K562 (cell line): ENCODE data around the gene SLC25A26. TPM values are rescaled to one million over a fixed set of nuclear protein-coding genes. Genes with fewer than 3 reads are reported as not detected.
A peak's percentile ranks its signal among the peaks of the same experiment; 100 is the strongest.

Experiments
- CBX8 ChIP-seq: fragments of 200-600 bp; sonication (generic); IDR thresholded peaks from 2 replicates; pipeline ENCODE4 v1.6.1; 2012; ENCODE audit warnings: borderline replicate concordance, mixed run types, low read depth, mild to moderate bottlenecking, moderate library complexity, mixed read lengths, low read length, control low read depth, inconsistent platforms; ENCODE audit not compliant: poor library complexity, severe bottlenecking; ENCODE audit errors: extremely low read depth
- MAFK ChIP-seq: IDR thresholded peaks from 2 replicates; pipeline ENCODE4 v1.6.1; 2011; ENCODE audit warnings: low read length, improper control_type of control experiment
- RCOR1 ChIP-seq, 2 experiments: IDR thresholded peaks; 2 replicates each; pipeline ENCODE4 v1.6.1; 2012; ENCODE audit warnings: low read depth in 2 of 2, low read length in 2 of 2, borderline replicate concordance in 1 of 2, improper control_type of control experiment in 1 of 2
- SAFB2 ChIP-seq: fragments of 200-400 bp; formaldehyde crosslinking; IDR thresholded peaks from 2 replicates; pipeline ENCODE4 v1.6.1; 2018; ENCODE audit warnings: borderline replicate concordance, low read length, low read depth, moderate library complexity; ENCODE audit not compliant: severe bottlenecking
- polyA plus RNA-seq, 8 experiments: library from polyadenylated mRNA; depleted of rRNA in 4 of 8; stranded (reverse) in 5 of 8; unstranded in 3 of 8; fragments of >200 nt; fragmentation: Nextera tagmentation in 2 of 8; fragmentation: Illumina TruSeq in 1 of 8; extraction: Ambion mirVana in 2 of 8; extraction: Trizol in 1 of 8; gene quantifications; 2 replicates each; pipeline versions ENCODE4 v1.2.1 to v1.2.3, GENCODE V29; 2011 to 2014; ENCODE audit warnings: inconsistent platforms in 1 of 8, missing spikeins in 1 of 8
- total RNA-seq, 7 experiments: library from RNA; depleted of rRNA in 6 of 7; stranded (reverse); fragments of >200 nt in 6 of 7; fragmentation: Illumina TruSeq in 2 of 7; extraction: Trizol in 2 of 7; gene quantifications; 2 replicates each; pipeline versions ENCODE4 v1.2.1 to v1.2.3, GENCODE V29; 2011 to 2021; ENCODE audit warnings: low replicate concordance in 1 of 7
- TF ChIP-seq, protein P1 (sequence below): fragments of 450-650 bp; IDR thresholded peaks from 2 replicates; pipeline ENCODE4 v1.6.1; 2016; ENCODE audit warnings: mild to moderate bottlenecking, moderate library complexity
- TF ChIP-seq, protein P2 (sequence below): fragments of 250-450 bp; sonication (Bioruptor Pico); IDR thresholded peaks from 2 replicates; pipeline ENCODE4 v1.5.0; 2021

Gene SLC25A26
- total and polyA plus RNA-seq, 9 of the 15 experiments (the other 6 are each of a cell fraction or from before 2014, with no cell fraction given): 7.2 to 29.1 (median 12.6) TPM

DNA sequence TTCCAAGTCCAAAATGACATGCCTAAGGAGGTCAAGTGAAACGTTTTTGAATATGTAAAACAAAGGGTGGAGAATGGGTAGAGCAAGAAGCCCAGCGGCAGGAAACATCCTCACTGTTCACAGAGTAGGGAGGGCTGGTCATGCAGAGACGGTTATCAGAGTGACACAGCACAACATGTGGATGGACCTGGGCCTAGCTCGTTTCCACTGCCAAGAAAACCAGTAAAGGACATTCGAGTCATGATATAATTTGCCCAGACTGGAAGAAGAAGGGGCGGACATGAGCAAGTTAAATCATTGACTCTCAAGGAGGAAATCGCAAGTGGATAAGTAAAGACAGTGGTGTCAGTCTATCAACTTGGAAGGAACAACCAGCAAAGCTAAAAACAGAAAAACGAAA is 190.7 kb downstream of the SLC25A26 start (continued):
- TF ChIP-seq, protein P1, sequence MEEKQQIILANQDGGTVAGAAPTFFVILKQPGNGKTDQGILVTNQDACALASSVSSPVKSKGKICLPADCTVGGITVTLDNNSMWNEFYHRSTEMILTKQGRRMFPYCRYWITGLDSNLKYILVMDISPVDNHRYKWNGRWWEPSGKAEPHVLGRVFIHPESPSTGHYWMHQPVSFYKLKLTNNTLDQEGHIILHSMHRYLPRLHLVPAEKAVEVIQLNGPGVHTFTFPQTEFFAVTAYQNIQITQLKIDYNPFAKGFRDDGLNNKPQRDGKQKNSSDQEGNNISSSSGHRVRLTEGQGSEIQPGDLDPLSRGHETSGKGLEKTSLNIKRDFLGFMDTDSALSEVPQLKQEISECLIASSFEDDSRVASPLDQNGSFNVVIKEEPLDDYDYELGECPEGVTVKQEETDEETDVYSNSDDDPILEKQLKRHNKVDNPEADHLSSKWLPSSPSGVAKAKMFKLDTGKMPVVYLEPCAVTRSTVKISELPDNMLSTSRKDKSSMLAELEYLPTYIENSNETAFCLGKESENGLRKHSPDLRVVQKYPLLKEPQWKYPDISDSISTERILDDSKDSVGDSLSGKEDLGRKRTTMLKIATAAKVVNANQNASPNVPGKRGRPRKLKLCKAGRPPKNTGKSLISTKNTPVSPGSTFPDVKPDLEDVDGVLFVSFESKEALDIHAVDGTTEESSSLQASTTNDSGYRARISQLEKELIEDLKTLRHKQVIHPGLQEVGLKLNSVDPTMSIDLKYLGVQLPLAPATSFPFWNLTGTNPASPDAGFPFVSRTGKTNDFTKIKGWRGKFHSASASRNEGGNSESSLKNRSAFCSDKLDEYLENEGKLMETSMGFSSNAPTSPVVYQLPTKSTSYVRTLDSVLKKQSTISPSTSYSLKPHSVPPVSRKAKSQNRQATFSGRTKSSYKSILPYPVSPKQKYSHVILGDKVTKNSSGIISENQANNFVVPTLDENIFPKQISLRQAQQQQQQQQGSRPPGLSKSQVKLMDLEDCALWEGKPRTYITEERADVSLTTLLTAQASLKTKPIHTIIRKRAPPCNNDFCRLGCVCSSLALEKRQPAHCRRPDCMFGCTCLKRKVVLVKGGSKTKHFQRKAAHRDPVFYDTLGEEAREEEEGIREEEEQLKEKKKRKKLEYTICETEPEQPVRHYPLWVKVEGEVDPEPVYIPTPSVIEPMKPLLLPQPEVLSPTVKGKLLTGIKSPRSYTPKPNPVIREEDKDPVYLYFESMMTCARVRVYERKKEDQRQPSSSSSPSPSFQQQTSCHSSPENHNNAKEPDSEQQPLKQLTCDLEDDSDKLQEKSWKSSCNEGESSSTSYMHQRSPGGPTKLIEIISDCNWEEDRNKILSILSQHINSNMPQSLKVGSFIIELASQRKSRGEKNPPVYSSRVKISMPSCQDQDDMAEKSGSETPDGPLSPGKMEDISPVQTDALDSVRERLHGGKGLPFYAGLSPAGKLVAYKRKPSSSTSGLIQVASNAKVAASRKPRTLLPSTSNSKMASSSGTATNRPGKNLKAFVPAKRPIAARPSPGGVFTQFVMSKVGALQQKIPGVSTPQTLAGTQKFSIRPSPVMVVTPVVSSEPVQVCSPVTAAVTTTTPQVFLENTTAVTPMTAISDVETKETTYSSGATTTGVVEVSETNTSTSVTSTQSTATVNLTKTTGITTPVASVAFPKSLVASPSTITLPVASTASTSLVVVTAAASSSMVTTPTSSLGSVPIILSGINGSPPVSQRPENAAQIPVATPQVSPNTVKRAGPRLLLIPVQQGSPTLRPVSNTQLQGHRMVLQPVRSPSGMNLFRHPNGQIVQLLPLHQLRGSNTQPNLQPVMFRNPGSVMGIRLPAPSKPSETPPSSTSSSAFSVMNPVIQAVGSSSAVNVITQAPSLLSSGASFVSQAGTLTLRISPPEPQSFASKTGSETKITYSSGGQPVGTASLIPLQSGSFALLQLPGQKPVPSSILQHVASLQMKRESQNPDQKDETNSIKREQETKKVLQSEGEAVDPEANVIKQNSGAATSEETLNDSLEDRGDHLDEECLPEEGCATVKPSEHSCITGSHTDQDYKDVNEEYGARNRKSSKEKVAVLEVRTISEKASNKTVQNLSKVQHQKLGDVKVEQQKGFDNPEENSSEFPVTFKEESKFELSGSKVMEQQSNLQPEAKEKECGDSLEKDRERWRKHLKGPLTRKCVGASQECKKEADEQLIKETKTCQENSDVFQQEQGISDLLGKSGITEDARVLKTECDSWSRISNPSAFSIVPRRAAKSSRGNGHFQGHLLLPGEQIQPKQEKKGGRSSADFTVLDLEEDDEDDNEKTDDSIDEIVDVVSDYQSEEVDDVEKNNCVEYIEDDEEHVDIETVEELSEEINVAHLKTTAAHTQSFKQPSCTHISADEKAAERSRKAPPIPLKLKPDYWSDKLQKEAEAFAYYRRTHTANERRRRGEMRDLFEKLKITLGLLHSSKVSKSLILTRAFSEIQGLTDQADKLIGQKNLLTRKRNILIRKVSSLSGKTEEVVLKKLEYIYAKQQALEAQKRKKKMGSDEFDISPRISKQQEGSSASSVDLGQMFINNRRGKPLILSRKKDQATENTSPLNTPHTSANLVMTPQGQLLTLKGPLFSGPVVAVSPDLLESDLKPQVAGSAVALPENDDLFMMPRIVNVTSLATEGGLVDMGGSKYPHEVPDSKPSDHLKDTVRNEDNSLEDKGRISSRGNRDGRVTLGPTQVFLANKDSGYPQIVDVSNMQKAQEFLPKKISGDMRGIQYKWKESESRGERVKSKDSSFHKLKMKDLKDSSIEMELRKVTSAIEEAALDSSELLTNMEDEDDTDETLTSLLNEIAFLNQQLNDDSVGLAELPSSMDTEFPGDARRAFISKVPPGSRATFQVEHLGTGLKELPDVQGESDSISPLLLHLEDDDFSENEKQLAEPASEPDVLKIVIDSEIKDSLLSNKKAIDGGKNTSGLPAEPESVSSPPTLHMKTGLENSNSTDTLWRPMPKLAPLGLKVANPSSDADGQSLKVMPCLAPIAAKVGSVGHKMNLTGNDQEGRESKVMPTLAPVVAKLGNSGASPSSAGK: peak; percentile 69
- TF ChIP-seq SAFB2: no peak
- TF ChIP-seq RCOR1 (IDR thresholded peaks at IDR 0.05; ENCODE audit: borderline replicate concordance in 1 of 2, low read depth in 2 of 2, low read length in 2 of 2): peak in 1 of 2 experiments; percentile 46; a peak in 2 of 4 replicates
- no peak for TF ChIP-seq CBX8
- TF ChIP-seq, protein P2, sequence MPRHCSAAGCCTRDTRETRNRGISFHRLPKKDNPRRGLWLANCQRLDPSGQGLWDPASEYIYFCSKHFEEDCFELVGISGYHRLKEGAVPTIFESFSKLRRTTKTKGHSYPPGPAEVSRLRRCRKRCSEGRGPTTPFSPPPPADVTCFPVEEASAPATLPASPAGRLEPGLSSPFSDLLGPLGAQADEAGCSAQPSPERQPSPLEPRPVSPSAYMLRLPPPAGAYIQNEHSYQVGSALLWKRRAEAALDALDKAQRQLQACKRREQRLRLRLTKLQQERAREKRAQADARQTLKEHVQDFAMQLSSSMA: no peak
- TF ChIP-seq MAFK: peak; percentile 67; the same call in 1 of the 2 replicates
